OCI-LY3 (cell line): ENCODE data around the gene HIPK2.

Experiments
- H2AFZ ChIP-seq: fragments of 200-600, 300-600 bp; shearing (Covaris generic); 2 replicates; pipeline ENCODE4 v1.6.0; 2014; ENCODE audit warnings: antibody characterized with exemption, low read depth, low read length
- H3K27ac ChIP-seq: fragments of 200-600, 300-600 bp; sonication (generic); 2 replicates; pipeline ENCODE4 v1.5.1; 2014; ENCODE audit warnings: mild to moderate bottlenecking, low read length, moderate library complexity, mixed read lengths
- H3K27me3 ChIP-seq: fragments of 200-600, 300-600 bp; sonication (generic); 2 replicates; pipeline ENCODE4 v1.6.1; 2014; ENCODE audit warnings: low read depth, low read length, mixed read lengths
- H3K36me3 ChIP-seq: fragments of 200-600, 300-600 bp; sonication (generic); replicated peaks from 2 replicates; pipeline ENCODE3; 2014; ENCODE audit warnings: low read depth, low read length, mixed read lengths
- H3K4me1 ChIP-seq: fragments of 300-600, 200-600 bp; sonication (generic); 2 replicates; pipeline ENCODE4 v1.6.1; 2014; ENCODE audit warnings: low read length, mixed read lengths
- H3K4me2 ChIP-seq: fragments of 200-600, 300-600 bp; sonication (generic); 2 replicates; pipeline ENCODE4 v1.6.1; 2014; ENCODE audit warnings: low read length, mixed read lengths
- H3K4me3 ChIP-seq: fragments of 300-600, 200-600 bp; sonication (generic); 2 replicates; pipeline ENCODE4 v1.5.1; 2014; ENCODE audit warnings: antibody characterized with exemption, mild to moderate bottlenecking, low read length, moderate library complexity
- H3K79me2 ChIP-seq: fragments of 300-600, 200-600 bp; shearing (Covaris generic); 2 replicates; pipeline ENCODE4 v1.6.1; 2014; ENCODE audit warnings: mild to moderate bottlenecking, low read length, mixed read lengths
- H3K9ac ChIP-seq: fragments of 300-600, 200-600 bp; shearing (Covaris generic); 2 replicates; pipeline ENCODE4 v1.6.0; 2014; ENCODE audit warnings: mild to moderate bottlenecking, low read length, moderate library complexity
- H3K9me3 ChIP-seq: fragments of 200-600, 300-600 bp; shearing (Covaris generic); 2 replicates; pipeline ENCODE4 v1.6.1; 2014; ENCODE audit warnings: low read length, mixed read lengths; ENCODE audit not compliant: insufficient read depth
- H4K20me1 ChIP-seq: fragments of 200-600, 300-600 bp; sonication (generic); 2 replicates; pipeline ENCODE4 v1.6.1; 2016; ENCODE audit warnings: low read length, mixed read lengths; ENCODE audit not compliant: insufficient read depth
- EZH2phosphoT487 ChIP-seq: fragments of 200-600 bp; shearing (Covaris generic); IDR thresholded peaks from 2 replicates; pipeline ENCODE4 v1.6.1; 2018; ENCODE audit warnings: antibody characterized with exemption, mixed run types, low read depth
- TF ChIP-seq, protein P1 (sequence below): fragments of 200-600, 300-600 bp; sonication (generic); IDR thresholded peaks from 2 replicates; pipeline ENCODE4 v1.5.1; 2014; ENCODE audit warnings: antibody characterized with exemption, low read length, low read depth

Gene HIPK2

DNA sequence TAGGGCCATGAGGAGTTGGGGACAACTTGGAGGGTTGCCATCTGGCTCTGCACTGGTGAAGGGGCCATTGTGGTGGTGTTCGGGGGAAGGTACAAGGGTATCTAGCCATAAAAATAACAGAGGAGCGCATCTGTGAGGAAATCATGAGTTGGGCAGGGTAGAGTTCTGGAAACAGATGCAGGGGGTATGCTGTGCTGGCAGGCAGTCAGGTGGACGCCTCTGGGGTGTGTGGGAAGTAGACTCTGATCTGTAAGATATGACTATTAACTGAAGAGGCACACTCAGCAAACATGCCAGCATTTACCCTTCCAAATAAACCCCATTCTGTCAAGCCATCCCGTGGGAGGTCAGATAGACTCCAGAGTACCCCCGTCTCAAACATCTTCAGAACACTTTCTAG is 174.5 kb downstream of the HIPK2 start:
- H3K36me3 ChIP-seq: no peaks in the 10 kb centered on the region
- no peak overlapping the region for H2AFZ ChIP-seq
- H3K27me3 ChIP-seq: peaks cover 9% of the 10 kb centered on the region; the same call in 1 of the 2 replicates
- no peaks in the 10 kb centered on the region for H4K20me1 ChIP-seq
- no peaks in the 10 kb centered on the region for H3K9me3 ChIP-seq
- no peak for TF ChIP-seq EZH2phosphoT487
- TF ChIP-seq, protein P1, sequence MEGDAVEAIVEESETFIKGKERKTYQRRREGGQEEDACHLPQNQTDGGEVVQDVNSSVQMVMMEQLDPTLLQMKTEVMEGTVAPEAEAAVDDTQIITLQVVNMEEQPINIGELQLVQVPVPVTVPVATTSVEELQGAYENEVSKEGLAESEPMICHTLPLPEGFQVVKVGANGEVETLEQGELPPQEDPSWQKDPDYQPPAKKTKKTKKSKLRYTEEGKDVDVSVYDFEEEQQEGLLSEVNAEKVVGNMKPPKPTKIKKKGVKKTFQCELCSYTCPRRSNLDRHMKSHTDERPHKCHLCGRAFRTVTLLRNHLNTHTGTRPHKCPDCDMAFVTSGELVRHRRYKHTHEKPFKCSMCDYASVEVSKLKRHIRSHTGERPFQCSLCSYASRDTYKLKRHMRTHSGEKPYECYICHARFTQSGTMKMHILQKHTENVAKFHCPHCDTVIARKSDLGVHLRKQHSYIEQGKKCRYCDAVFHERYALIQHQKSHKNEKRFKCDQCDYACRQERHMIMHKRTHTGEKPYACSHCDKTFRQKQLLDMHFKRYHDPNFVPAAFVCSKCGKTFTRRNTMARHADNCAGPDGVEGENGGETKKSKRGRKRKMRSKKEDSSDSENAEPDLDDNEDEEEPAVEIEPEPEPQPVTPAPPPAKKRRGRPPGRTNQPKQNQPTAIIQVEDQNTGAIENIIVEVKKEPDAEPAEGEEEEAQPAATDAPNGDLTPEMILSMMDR: no peak
- H3K79me2 ChIP-seq: no peaks in the 10 kb centered on the region
- no peak overlapping the region for H3K4me3 ChIP-seq
- H3K4me2 ChIP-seq: no peak overlapping the region
- no peak overlapping the region for H3K27ac ChIP-seq
- no peak overlapping the region for H3K9ac ChIP-seq
- H3K4me1 ChIP-seq: no peaks in the 10 kb centered on the region

DNA sequence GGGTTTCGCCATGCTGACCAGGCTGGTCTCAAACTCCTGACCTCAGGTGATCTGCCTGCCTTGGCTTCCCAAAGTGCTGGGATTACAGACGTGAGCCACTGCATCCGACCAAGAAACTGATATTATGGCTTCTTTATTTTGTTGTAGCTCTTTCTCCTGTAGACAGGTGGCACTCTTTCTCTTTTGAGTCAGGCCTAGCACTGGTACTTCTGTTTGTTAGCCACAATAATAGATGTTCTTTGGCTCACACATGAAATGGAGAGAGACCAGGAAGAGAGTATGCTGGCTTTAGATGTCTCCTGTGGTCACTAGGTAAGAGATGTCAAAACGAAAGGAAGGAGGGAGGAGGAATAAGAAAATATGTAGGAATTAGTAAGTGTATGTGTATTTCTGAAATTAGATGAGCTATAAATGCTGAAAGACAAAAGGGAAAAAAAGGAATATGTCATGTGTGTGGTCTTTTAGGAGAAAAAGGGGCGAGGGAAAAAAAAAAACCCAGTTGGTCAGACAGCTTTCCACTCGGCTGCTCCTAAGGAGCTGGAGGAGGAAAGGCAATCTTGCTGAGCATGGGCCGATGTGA is 175.6 kb downstream of the HIPK2 start:
- Histone ChIP-seq H3K27me3 (peaks cover 9% of the 10 kb centered on the region; the same call in 1 of the 2 replicates), H3K9ac (no peak overlapping the region), H3K79me2 (no peaks in the 10 kb centered on the region), H3K4me2 (no peak overlapping the region), H3K4me1 (no peaks in the 10 kb centered on the region), H4K20me1 (no peaks in the 10 kb centered on the region), H2AFZ (no peak overlapping the region), H3K4me3 (no peak overlapping the region), H3K27ac (no peak overlapping the region), H3K36me3 (no peaks in the 10 kb centered on the region), H3K9me3 (no peaks in the 10 kb centered on the region)
- TF ChIP-seq EZH2phosphoT487: no peak
- TF ChIP-seq, protein P1: peak; percentile 59

DNA sequence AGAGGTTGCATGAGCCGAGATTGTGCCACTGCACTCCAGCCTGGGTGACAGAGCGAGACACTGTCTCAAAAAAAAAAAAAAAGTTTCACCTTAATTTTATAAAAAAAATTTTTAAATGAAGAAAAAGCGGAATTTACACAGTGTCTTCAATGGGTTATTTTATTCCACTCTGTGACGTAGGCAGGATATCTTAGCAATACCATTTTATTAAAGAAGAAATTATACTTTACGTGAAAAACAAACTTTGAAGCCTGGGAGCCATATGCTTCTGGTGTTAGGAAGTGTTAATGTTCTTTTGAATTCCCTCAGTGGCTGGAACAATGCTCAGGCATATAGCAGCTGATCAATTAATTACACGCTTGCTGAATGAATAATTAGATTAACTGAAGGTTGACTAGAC is 176.6 kb downstream of the HIPK2 start:
- no peak overlapping the region for H3K27ac ChIP-seq
- no peaks in the 10 kb centered on the region for H4K20me1 ChIP-seq
- H3K9ac ChIP-seq: no peak overlapping the region
- no peak for TF ChIP-seq EZH2phosphoT487
- TF ChIP-seq, protein P1: no peak
- H3K4me2 ChIP-seq: no peak overlapping the region
- H3K4me3 ChIP-seq: no peak overlapping the region
- H3K27me3 ChIP-seq: 0 out of 2 replicates have a peak, but pooled peaks cover under 1% of the 10 kb centered on the region
- no peaks in the 10 kb centered on the region for H3K79me2 ChIP-seq
- no peaks in the 10 kb centered on the region for H3K36me3 ChIP-seq
- no peak overlapping the region for H2AFZ ChIP-seq
- H3K9me3 ChIP-seq: no peaks in the 10 kb centered on the region
- no peaks in the 10 kb centered on the region for H3K4me1 ChIP-seq

DNA sequence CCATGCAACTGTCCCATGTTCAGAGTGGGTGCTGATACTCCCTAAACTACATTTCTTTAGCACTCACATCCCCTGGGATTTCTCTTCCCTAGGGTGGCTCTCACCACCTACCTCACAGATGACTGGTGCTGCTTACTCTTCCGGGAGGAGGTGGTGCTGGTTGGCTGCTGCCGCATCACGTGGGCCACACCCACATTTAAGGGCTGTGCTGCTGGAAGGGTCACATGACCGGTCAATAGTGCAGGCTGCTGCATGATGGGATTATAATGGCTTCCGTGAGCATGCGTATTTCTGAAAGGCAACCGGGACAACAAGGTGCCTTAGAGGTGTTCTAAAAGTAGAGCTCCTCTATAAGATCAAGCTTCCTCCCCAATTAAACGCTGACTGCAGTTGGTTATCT is 177.5 kb downstream of the HIPK2 start:
- no peaks in the 10 kb centered on the region for H3K79me2 ChIP-seq
- no peaks in the 10 kb centered on the region for H3K36me3 ChIP-seq
- H3K9me3 ChIP-seq: no peaks in the 10 kb centered on the region
- H3K27me3 ChIP-seq: no peaks in the 10 kb centered on the region
- H3K4me2 ChIP-seq: no peak overlapping the region
- TF ChIP-seq, protein P1: no peak
- no peak for TF ChIP-seq EZH2phosphoT487
- no peak overlapping the region for H3K27ac ChIP-seq
- no peaks in the 10 kb centered on the region for H3K4me1 ChIP-seq
- H3K4me3 ChIP-seq: no peak overlapping the region
- no peaks in the 10 kb centered on the region for H4K20me1 ChIP-seq
- H3K9ac ChIP-seq: no peak overlapping the region
- H2AFZ ChIP-seq: no peak overlapping the region
